Middle frontal gyrus (tissue), 1 donor: Measurements from ENCODE around the gene NPFF.
A peak's percentile ranks its signal among the peaks of the same experiment; 100 is the strongest.
"Not testable (repeated sequence)": the region's sequence is repeated elsewhere in the genome, so short reads cannot be mapped to it uniquely, and the experiment has no call there.

Experiments
- DNase-seq: peaks from one replicate; pipeline ENCODE4 v3.0.0-alpha.2; 2015; ENCODE audit warnings: low spot score; ENCODE audit errors: extremely low spot score

Gene NPFF

DNA sequence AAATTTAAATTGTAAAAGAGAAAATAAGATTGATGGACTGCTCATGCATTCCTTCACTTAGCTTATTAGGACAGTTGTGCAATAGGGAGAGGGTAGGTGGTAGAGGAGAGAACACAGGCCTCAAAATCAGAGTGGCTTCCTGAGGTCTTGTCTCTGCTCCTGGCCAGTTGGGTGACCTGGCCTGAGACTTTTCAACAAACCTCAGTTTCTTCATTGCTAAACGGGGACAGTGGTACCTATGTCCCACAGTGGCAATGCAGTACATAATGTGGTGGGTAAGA lies 10.6 kb downstream of the NPFF start:
- DNase-seq, result no peak

DNA sequence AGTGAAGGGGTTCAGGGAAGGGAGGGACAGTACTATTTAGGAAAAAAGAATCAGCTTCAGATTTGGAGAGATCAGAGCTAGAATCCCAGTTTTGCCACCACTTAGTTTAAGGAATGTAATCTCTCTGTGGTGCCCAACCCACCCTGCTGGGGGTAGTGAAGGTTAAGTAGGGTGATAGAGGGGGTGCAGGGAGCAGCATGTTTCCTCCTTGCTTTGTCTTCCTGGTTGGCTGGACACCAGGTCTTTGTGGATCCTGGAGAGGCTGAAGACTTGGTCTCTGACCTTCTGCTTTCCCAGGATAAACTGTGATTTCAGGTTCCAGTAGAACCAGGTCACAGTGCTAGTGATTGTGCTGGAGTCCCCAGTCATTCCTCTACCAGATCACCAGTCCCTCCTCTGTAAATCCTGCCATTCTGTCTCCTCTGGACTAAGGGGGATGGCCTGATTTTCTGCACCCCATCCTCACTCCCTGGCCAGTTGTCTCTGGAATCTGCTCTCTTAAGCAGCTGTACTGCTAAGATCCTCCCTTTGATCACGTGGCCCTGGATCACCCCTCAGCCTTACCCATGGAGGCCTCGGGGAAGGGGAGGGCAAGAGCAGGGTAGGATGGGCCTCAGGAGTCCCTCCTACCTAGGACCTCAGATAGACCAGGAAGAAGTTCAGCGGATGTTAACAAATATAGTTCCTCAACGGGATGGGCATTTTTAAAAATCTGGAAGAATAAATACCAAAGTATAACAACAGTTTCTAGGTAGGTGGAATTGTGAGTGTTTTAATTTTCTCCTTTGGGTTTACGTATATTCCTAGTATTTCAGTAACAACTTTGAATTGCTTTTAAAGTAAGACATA lies 11.2 kb downstream of the NPFF start:
- DNase-seq, result no peak

DNA sequence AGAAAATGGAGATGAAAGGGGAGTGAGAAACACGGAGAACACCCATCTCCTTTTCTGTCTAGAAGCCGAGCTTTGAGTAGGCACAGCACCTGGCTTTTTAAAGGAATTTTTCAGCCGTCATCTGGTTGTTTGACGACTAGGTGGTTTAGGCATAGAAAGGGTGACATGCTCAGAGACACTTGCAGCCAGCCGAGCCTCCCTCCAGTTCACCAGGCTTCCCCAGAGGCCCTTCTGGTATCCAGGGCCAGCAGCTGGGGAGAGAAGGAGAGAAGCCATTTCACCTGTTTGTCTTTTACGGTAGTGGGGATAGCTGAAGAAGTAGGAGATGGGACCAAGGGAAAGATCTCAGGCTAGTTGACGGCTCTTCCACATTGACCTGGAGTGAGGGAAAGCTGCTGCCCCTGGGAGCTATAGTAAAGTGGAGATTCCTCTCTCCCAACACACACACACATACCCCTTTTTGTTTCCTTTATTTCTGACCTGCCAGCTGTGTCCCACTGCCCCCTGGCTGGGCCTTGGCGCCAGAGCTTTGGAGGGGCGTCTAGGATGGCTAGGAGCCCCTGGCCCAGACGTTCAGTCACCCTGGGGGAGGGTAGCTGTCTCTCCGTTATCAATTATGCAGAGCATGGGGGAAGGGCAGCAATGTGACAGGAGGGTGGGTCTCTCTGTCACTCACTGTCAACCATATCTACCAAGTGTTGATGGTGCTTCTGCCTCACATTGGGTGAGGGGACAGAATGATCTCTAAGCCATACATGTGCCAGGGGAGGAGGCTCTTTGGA lies 13.5 kb downstream of the NPFF start:
- no peak for DNase-seq

DNA sequence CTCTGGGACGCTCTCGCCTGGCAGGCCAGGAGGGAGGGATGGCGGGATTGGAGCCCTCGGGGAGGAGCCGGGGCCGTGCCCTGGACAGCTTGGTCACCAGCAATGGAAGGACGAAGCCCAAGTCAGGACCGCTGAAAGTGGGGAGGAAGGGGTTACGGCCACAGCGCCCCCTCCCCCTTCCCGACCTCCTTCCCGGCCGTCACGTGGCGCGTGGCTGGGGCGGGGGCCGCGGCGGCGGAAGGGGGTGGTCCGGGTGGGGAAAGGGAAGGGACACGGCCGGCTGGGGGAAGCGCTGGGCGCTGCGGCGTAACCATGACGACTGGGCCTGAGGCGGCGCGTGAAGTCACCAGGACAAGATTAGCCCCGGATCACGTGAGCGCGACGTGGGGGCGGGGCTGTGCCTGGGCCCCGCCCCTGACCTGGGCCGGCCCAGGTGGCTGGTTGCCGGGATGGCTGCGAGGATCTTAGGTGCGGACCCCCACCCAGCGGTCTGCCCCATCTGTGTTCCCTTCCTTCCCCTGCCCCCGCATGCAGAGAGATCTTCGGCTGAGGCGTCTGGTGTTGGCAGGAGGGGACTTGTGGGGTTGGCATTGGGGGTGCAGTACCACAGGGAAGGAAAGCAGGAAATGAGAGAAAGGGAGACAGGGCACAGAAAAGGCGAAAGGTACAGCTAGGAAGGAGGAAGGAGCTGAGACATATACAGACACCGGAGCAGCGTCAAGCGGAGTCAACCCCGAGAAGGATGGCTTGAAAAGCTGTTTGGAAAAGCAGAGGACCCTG lies 14.3 kb downstream of the NPFF start:
- DNase-seq, result peak; percentile 84

DNA sequence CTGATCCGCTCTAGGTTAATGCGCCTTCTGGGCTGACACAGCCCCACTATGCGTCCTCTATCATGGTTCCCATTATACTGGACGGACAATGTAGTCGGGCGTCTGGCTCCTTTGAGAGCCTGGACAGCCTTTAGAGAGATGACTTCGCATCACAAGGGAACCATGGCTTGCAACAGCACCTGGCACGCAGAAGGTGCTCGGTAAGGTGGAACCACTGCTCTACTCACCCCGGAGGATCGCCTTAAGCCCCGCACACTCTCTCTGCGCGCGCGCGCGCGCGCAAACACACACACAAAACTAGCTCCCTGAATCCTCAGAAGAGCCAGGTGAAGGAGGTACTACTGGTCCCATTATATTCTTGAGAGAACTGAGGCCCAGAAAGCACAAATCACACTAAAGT lies 15.1 kb downstream of the NPFF start:
- DNase-seq, result no peak

DNA sequence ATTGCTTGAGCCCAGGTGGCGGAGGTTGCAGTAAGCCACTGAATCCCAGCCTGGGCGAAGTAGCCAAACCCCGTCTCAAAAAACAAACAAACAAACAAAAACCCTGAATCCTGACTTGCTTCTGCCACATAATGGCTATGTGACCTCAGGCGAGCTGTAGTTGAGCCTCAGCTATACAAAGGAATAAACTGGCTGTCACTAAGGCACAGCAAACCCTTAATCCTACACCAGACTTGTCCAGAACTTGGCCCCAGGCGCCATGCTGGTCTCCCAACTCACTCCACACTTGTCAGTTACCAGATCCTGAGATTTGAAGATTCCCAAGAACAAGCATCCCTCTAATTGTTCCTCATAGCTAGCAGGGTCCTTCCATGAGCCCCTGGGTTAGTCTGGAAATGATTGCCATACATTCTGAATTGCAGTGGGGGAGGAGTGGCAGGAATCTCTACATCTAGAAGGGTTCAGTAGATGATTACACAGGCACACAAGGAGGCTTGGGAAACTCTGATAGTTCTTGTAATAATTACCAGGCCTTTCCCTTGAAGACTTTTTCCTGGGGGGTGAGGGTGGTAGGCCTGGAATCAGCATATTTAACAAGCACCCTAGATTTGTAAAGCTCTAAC lies 17.9 kb downstream of the NPFF start:
- DNase-seq, result no peak

DNA sequence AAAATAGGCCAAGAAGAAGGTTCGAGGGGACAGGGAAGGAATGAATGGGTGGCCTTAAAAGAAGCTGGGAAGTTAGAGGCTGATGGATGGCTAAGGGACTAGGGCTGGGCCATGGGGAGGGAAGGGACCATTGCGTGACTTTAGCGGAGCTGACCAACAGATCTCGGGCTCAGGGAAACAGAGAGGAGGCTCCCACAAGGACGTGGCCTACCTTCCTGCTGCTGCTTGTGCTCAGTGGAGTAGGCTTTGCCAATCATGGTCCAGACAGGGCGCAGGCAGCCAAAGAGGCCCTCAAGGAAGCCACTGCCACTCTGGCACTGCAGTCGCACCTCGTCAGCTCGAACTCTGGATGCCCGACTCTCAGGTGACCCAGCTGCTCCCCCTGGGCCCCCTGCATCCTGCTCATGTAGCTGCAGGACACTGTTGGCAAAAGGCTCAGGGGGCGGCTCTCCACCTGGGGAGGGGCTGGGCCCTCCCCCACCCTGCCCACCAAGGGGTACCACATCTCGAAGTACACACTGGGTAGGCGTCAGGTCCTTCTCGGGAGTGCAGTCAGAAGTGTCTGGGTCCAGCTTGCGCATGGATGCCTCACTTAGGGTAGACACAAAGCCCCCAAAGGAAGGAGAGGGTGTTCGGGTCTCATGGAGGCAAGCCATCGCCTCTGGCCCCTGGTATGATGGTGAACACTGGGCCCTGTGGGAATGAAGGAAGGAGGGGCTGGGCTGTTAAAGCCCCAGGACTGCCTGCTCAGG lies 20.4 kb downstream of the NPFF start:
- DNase-seq, result no peak

DNA sequence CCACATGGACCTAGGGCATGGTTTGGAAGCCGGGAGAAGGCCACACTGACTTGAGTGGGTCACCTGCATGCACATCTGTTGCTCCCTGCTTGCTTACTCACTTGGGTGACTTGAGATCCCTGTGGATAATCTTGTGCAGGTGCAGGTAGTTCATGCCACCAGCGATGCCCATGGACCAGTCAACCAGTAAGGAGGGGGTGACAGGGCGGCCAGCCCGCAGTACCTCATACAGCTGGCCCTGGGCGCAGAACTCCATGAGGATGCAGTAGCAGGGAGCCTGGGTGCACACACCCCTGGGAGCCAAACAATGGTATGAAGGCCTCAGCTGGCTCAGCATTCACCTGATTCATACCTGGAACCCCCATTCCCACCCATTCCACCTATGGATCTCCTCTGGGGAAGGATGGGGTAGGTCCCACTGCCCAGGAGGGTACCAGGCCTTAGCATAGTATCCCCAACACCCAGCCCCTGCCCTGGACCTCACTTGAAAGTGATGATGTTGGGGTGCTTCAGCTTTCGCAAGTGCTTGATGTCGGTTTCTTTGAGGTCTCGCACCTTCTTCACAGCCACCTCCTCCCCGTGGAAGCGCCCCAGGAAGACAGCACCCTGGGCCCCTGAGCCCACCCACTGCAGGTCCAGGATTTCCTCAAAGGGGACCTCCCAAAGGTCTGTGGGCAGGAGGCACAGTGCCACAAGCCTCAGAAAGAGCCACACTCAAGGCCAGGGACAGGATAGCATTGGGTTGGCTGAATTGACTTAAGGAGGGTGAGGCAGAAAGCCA lies 21.1 kb downstream of the NPFF start:
- DNase-seq, result no peak

DNA sequence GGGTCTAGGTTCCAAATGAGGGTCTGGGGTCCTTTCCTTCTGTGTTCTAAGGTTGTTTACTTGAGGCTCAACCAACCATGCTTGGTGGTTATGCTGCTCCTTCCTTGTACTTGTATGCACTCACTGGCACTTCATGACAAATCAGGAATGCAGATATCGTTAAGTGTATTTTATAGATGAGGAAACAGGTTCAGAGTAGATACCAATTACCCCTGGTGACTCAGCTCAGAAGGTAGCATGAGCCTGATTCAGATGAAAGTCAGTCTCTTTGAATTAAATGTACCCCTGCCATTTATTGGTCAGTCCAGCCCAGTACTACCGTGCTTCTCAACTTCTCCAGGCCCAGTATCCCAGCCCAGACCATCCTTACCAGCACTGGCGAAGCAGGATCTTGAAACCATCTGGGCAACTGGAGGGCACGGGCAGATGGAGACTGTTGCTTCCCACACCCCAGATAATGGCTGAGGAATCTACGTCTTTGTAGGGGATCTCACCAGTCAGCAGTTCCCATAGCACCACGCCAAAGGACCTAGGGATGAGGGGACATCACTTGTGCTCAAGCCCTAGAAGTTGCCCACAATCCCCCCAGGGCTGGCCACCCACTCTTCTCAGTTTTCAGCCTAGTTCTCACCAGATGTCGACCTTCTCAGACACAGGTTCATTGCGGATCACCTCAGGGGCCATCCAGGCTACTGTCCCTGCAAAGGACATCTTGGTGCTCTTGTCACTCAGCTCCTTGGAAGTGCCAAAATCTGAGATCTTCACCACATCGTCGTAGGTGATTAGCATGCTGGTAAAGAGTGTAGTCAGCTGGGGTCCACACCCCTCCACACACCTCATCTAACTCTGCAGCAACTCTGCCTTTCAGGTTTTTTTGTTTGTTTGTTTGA lies 22.4 kb downstream of the NPFF start:
- DNase-seq, result no peak

DNA sequence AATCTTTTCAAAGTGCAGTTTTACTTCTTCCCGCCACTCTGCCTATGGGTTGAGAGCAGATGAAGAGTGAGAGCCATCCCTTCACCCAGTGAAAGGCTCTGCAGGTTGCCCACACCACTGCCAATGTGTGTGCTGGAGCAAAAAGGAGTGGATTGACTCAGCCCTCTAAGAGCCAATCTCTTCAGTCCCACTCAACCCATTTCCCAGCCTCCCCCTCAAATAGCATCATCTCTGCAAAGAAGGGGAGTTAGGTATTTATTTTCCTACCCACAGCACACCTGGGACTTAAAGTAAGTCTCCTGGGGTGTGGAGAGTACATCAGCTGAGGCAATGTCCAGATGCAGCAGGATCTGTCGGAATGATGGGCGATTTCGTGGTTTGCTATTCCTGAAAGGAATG lies 23.3 kb downstream of the NPFF start:
- DNase-seq, result no peak

DNA sequence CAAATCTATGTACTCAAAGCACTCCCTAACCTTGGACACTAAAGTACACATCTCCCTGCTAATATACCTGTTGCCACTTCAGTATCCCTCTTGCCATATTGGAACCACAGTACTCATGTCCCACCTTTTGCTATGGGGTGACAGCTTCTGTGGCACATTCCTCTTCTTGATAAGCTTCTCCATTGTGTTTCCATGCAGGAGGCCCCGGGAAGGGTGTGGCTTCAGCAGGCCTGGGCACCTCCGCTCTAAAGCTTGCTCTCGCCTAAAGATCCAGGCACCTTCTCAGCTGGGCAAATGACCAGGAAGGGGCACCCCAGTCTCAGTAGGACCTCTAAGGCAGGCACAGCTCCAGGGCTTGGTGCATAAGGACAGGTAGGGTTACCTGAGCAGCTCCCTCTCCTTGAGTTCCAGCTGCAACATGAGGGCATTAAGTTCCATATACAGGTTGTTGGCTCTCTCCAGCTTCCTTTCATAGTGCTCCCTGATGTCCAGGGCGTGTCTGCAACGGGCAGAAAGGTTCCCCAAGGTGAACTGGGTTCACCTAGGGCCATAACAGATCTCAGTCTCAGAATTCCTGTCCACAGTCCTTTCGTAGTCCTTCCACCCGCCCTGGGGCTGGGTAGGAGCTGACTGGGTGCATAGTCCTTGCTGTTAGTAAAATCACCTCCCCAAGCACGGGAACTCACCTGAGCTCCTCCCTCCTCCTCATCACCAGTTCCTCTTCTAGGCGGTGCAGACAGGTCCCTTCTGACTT lies 23.9 kb downstream of the NPFF start:
- DNase-seq, result no peak

DNA sequence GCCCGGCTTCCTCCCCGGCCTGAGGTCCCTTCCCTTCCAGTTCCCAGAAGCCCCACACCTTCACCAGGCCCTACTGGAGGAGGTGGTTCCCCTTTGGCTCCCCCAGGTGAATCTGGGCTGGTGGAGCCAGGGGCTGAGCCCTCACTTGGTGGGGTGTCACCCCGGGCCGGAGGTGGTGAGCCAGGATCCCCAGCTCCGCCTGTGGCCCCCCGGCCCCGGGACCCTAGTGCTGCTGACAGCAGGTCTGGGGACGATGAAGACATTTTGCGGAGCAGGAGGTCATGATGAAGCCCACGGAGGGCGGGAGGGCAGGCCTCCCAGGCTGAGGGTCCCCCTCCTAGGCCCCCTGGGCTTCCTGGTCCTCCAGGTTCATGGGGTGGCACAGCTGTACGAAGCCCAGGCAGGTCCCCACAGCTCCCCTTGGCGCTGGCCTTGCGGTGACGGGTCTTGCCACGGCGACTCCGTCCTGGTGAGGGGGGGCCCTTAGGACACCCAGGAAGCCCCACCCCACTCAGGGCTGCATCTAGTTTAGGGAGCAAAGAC lies 24.6 kb downstream of the NPFF start:
- no peak for DNase-seq

DNA sequence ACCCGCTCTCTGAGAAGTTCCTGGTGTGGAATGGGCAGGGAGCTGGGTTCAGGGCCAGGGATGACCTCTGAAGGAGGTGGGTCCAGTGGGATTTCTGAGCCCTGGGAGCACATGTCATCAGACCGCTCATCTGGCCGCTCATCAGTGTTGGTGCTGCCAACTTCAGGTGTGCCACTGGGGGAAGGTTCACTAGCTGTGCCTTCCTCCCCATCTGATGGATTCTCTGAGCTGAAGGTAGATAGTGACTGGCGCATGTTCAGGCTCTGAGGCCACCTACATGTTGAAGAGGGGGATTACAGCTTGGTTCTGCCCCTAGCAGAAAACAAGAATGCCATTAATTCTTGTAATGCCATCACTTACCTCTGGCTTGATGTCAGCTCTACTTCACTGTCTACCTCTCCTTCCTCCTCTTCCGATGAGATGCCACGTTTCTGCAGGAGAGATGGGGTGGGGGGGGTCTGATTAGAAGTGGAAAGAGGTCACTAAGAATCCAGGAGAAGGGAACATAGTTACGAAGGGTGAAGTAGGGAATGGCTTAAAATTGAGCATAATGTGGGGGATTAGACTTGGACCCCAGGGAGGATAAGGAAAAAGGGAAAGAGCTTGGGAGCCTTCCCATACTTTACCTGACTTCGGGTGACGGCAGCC lies 25.2 kb downstream of the NPFF start:
- DNase-seq, result no peak

DNA sequence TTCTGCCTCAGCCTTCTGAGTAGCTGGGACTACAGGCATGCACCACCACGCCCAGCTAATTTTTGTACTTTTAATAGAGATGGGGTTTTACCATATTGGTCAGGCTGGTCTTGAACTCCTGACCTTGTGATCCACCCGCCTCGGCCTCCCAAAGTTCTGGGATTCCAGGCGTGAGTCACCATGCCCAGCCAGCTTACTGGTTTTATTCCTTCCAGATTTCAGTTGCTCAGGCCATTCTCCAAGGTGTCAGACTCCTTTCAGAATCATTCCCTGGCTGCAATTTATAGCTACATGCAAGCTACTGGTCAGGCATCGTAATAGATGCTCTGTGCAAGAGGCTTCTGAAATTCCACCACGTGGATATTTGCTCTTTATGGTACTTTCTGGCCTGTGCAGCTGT lies 25.8 kb downstream of the NPFF start:
- DNase-seq, result not testable (repeated sequence)

DNA sequence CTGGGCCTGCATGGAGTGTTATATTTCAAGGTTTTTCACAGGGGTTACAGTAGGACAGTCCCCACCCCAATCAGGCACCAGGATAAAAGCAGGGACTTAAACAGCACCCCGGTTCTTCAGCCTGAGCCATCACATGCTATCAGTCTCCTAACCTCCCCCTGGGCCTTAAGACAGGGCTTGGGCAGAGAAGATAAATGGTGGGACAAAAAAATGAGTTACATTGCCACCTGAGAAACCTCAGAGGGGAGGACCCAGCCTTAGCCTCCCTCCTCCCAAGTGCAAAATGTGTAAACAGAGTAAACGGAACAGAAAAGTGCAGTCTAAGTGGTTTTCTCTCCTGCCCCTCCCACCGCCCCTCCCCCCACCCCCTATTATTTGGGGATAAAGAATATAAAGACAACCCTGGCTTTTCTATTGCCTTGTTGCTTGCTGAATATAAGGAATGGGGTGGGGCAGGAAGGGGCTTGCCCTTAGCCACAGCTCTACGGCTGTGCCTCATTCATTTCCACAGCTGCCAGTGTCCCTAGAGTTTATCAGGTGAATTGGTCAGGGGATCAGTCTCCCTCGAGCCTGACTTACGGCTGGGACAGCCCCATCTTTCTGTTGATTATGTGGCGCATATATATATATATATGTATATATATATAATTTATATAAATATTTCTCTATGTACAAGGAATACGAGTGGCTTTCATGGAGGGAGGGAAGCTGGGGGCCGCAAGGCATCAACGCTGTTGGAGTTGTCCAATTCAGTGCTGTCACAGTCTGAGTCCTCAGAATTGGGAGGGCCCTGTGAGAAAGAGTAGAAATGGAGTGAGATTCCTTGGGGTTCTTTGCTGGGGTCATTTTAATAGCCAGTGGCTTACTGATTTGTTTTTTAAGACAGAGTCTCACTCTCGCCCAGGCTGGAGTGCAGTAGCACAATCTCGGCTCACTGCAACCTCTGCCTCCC lies 26.5 kb downstream of the NPFF start:
- no peak for DNase-seq

DNA sequence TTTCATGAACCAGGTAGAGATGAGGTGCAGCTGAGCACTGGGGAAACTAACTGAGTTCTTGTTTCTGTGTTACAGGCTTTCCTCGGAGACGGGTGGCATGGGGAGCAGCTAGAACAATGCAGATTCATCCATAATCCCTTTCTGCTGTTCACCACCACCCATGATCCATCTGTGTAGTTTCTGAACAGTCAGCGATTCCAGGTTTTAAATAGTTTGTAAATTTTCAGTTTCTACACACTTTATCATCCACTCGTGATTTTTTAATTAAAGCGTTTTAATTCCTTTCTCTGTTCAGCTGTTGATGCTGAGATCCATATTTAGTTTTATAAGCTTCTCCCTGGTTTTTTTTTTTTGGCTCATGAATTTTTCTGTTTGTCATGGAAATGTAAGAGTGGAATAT lies 28.0 kb downstream of the NPFF start:
- no peak for DNase-seq

DNA sequence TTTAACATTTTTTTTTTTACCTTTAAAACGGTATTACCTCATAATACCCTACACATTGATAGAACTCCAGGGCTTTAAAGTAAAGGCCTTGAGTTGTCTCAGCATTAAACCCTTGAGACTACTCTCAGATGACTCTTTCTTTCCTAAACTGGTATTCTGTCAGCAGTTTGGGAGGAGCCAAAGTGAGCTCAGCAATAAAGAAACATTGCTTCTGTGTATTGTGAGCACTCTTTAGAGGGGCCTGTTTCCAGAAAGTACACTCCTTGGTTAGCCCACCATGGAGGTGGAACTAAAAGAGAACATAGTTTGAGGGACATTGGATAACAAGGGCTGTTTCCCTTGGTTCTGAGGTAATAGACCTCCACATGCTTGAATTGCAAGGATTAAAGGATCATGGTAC lies 28.4 kb downstream of the NPFF start:
- DNase-seq, result no peak
